Sciatic nerve (tissue), 2 donors: ENCODE data around the gene TMEM8B. TPM values are rescaled to one million over a fixed set of nuclear protein-coding genes. Genes with fewer than 3 reads are reported as not detected.
A peak's percentile ranks its signal among the peaks of the same experiment; 100 is the strongest.

ENCODE experiments used
- ATAC-seq: fragments of 200-7000 bp; cut with Tn5 transposase; one replicate; pipeline ENCODE4 v1.9.1; 2020; ENCODE audit warnings: mild to moderate bottlenecking, moderate library complexity
- DNase-seq: peaks from one replicate; pipeline ENCODE4 v3.0.0-alpha.2; 2020; ENCODE audit warnings: low spot score
- intact Hi-C: fragments of 100-400 bp; cut with DNase I; formaldehyde crosslinking; loops from one replicate; pipeline ENCODE4 v1.14.2; 2022
- total RNA-seq: library from RNA; stranded (reverse); fragmentation: NEBNext Ultra II Directional; extraction: Animal tissue kit (Norgen Biotek cat#: 25700); gene quantifications from one replicate; pipeline ENCODE4 v1.2.1, GENCODE V29; 2021
- donor health status: DM: no; HTN: no; CAD: no.
- donor health status: DM: no; HTN: no; CAD: no.

TMEM8B gene
- total RNA-seq, 1 donor from 2014 or later = 31.7 TPM

- ATAC-seq (no peak), DNase-seq (no peak)
- intact Hi-C loops = no loop called here
These were observed 22.9 kb upstream of the TMEM8B start for GRCh38 chr9:35806101-35806500.

DNA sequence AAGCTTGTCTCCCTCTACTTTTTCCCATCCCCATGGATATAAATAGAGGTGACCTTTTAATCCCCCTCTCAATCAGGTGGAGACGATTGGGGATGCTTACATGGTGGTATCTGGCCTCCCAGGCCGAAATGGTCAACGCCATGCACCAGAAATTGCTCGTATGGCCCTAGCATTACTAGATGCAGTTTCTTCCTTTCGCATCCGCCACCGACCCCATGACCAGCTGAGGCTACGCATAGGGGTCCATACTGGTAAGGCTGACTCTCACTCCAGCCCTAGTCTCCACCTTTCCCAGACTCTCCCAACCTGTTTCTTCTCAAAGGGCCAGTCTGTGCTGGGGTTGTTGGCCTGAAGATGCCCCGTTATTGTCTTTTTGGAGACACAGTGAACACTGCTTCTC, 20.6 kb upstream of the TMEM8B start:
- no peak for ATAC-seq
- intact Hi-C loops = no loop called here
- no peak for DNase-seq

- no peak for ATAC-seq
- intact Hi-C loops = no loop called here
- DNase-seq = no peak
These were observed 18.9 kb upstream of the TMEM8B start for GRCh38 chr9:35810122-35810521.

- no peak for ATAC-seq
- intact Hi-C loops = no loop called here
- peak; percentile 60 for DNase-seq
These were observed 17.5 kb upstream of the TMEM8B start for GRCh38 chr9:35811381-35812024.

DNA sequence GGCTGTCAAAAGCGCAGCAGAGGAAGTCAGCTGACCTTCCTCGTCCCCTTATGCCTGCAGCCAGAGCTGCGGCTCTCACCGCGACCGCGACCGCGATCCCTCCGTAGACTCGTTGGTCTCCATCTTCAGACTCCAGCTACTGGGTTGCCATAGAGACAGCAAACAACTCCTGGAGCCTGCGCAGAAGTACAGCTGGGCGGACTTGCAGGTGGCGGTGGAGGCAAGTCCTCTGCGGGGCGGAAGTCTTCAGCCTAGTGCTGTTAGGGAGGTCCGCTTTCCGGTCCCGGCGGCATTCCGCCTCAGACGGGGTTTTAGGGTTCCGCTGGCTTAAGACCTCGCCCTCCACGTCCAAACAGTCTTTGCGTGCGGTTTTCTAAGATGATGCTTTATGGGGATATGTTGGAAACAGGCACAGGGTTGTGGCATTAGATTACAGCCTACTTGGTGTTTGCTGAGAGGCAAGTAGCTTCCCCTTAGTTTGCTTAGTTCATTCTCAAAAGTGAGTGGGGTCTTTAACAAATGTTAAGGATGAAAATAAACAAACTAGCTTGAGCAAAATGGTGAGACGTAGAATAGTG, 16.9 kb upstream of the TMEM8B start, which contains the start of gene SPAG8:
SPAG8 (minus strand) TSS at position 238 of the 578 bp plus-strand sequence; CDS start at position 123, 115 bp downstream.
- intact Hi-C loops = no loop called here
- peak; percentile 83 for ATAC-seq

DNA sequence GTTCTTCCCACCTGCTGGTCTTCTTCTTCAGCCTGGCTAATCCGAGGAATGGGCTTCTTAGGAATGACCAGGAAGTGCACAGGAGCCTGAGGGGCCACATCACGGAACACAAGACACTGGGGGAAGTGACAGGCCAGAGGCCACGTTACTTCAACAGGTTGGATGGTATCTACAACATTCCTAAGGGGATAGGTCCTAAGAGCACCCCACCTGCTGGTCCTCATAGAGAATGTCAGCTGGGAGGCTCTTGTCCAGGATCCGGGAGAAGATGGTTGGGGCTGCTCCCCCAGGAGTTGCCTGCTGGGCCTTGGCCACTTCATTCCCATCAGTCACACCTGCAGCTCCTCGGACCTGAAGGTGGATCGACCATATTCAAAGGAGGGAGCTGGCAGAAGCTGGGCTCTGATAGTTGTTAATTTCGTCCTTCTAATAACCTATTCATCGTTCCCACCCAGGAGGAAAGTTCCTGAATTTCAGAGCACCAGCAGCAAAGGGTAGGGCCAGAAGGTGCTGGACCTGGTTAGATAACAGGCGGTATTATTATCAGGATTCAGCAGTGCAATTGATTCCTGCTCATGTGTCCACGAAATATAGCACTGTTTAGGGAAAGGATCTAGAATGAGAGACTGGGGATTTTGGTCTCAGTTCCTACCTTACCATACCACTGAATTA, 15.5 kb upstream of the TMEM8B start:
- DNase-seq (peak; percentile 34), ATAC-seq (no peak)
- intact Hi-C loops = no loop called here

More for the DNA sequence above, 16.9 kb upstream of the TMEM8B start, which contains the start of gene SPAG8:
- DNase-seq = peak; percentile 93

DNA sequence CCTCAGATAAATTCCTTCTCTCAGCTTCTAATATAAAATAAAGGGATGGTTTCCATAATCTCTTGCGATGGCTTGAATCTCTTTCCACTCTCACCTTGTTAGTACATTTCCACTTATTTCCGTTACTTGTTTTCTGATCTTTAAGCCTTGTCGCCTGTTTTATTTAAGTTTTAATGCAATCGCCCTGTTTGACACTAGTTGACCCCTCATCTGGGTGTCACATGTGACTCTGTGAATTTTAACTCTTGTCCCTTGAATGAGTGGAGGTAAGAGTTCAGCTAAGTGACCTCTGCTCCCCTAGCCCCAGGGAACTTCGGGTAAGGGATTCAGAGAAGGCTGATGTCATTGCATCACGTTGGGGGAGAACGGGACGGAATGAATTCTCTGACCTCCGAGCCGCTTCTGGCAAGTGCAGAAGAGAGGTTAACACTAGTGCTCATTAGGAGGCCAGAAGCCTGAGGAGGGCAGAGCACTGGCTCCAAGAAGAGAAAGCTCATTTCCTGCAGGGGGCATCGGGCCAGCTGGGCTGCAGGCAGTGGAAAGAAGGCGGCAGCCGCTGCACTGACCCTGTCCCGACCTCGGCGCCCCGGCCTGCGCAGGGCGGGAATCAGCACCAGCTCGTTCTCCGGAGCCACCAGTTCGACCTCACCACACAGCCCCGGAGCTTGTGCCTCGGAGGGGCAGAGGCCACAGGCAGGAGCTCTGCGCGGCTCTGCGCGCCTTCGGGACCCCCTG, 14.8 kb upstream of the TMEM8B start:
- DNase-seq (peak; percentile 81), ATAC-seq (peak; percentile 42)
- intact Hi-C loops = no loop called here

DNA sequence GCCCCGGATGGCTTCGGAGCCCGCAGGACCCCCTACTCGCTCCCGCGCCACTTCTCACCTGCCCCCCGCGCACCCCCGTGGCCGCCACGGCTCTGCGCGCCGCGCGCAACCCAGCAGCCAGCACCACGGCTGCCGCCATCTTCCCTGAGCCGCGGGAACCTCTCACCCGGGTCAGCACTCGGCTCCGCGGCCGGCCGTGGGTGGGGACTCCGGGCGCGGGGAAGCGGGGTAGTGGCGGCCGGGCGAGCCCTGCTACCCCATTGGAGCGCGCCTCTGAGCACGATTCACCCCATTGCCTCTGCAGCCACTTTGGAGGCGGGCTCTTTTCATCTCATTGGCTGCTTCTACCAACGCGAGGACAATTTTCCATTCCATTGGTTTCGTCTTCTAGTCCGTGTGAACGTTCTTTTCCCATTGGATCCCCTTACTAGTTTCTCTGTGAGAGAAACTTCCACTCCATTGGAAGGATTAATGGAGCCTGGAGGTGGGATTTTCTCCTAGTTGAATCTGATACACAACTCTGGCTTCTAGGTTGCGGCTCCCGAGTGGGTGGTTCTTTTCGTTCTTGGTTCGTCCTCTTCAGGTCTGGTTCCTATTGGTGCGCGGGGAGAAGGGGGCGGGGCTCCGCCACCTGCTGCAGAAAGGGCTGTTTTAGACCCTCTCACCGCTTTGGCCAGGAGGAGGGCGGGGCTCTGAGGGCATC, 14.0 kb upstream of the TMEM8B start, which contains the start of gene HINT2:
HINT2 (minus strand) TSS at position 202 of the 703 bp plus-strand sequence; CDS start at position 139, 63 bp downstream.
- intact Hi-C loops = no loop called here
- DNase-seq (peak; percentile 95), ATAC-seq (peak; percentile 95)

DNA sequence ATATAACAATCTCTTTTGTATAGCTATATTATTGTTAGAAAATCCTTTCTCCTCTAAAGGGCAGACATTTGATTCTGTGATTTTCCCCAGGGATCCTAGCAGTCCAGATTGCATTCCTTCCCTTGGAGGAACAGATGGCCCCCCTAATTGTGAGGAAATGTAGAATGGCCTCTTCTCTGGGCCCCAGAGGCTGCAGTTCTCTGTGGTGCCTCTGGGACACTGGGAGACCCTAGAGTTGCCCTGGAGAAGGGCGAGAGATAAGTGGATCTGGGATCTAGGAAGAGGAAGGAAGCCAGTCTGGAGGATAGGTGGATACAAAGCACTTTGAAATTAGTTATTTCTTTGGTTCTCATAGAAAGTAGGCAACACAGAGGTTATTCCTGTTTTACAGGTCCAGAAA, 12.3 kb upstream of the TMEM8B start:
- ATAC-seq (no peak), DNase-seq (peak; percentile 30)
- intact Hi-C loops = no loop called here

DNA sequence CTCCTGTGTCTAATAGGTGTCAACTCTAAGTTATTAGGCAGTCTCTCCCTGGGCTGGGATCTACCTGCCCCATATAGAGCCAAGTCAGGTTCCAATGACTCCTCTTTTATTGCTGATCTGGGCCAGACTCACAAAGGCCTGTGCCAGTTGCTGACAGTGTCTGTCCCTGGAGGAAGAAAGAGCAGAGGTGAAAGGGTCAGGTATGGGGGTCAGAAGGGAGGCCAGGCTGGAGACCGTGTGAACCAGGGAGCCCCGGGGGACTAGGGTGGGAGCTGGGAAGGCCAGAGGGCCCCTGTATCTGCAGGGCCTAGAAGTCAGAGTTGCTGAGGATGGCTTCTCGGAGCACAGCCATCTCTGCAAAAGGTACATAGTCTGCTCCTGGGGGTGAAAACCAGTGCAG, 10.7 kb upstream of the TMEM8B start:
- peak; percentile 55 for DNase-seq
- no peak for ATAC-seq
- intact Hi-C loops = no loop called here

- intact Hi-C loops = no loop called here
- ATAC-seq = no peak
- no peak for DNase-seq
These were observed 9.0 kb upstream of the TMEM8B start for GRCh38 chr9:35820076-35820475.

DNA sequence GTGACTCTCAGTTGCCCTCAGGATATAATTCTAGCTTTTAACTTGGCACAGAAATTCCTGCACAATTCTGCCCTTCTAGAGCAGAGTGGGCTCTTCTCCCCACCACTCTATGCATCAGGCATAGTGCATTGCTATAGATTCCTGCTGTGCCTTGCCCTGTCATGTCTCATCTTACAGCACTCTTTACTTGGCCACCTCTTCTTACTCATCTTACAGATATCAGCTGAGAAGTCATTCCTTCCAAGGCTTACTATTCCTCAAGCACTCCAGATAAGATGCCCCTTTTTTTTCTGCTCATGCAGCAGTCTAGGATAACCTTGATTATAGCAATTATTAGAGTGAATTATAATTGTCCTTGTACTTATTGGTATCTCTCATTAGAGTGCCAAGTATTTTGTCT, 6.1 kb upstream of the TMEM8B start:
- DNase-seq = no peak
- no peak for ATAC-seq
- intact Hi-C loops = no loop called here

- intact Hi-C loops = no loop called here
- no peak for DNase-seq
- peak; percentile 44 for ATAC-seq
These were observed 2.8 kb upstream of the TMEM8B start for GRCh38 chr9:35826071-35826701.

- intact Hi-C loops = no loop called here
- no peak for ATAC-seq
- no peak for DNase-seq
These were observed 1.5 kb upstream of the TMEM8B start for GRCh38 chr9:35827486-35827885.

- ATAC-seq (no peak), DNase-seq (peak; percentile 75)
- intact Hi-C loops = no loop called here
These were observed 328 bp upstream of the TMEM8B start, which contains the start of gene FAM221B for GRCh38 chr9:35828716-35829083. Gene FAM221B (minus strand): TSS chr9:35828732. CDS start chr9:35826161, 2,571 bp downstream.

DNA sequence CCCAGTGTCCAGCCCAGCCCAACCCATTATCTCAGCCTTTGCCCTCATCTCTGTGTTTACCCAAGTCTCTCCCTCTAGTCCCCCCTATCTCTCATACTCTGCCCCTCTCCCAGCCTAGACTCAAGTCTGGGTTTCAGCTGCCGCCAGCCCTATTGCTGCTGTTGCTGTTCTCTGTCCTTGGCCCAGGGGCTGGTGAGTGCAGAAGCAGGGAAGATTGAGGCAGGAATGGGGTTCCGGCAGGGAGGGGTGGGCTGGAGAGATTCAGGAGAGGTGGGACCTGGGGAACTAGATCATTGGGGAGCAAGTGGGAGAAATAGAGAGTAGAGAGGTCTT, 702 bp downstream of the TMEM8B start:
- intact Hi-C loops = no loop called here
- DNase-seq (no peak), ATAC-seq (no peak)

DNA sequence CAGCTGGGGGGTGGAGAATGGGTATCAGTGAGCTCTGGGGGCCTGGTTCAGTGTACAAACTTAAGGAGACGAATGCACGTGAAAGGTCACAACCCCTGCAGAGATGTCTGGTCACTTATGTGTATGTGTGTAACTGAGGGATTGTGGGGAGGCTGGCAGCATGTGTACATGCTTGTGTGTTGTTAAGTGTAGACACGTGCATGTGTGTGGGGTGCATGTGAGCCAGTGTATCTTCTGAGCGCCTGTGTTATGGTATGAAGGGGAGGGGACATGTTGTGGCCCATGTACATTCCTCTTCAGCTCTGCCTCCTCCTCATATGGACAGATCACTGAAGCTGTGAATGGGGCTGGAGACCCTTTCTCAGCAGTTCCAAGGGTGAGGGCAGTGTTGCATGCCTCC, 2.0 kb downstream of the TMEM8B start:
- DNase-seq = no peak
- intact Hi-C loops = no loop called here
- no peak for ATAC-seq

- intact Hi-C loops = no loop called here
- ATAC-seq = no peak
- DNase-seq = no peak
These were observed 3.8 kb downstream of the TMEM8B start for GRCh38 chr9:35832814-35833213.
